H1 (cell line): ENCODE data around the gene ZSCAN21.

Source experiments
- ATF2 ChIP-seq: IDR thresholded peaks from 2 replicates; pipeline ENCODE4 v1.6.1; 2012; ENCODE audit warnings: low read length, inconsistent platforms
- CBX5 ChIP-seq: fragments of 300-800, 300-1000 bp; sonication (generic); IDR thresholded peaks from 2 replicates; pipeline ENCODE4 v1.7.1; 2016; ENCODE audit warnings: antibody characterized with exemption, low read length, low read depth
- CHD2 ChIP-seq: IDR thresholded peaks from 2 replicates; pipeline ENCODE4 v1.6.1; 2012; ENCODE audit warnings: low read length, improper control_type of control experiment
- EZH2 ChIP-seq: fragments of 200-600 bp; sonication (generic); IDR thresholded peaks from 2 replicates; pipeline ENCODE4 v1.7.1; 2012; ENCODE audit warnings: low read depth, mild to moderate bottlenecking, moderate library complexity, low read length, inconsistent platforms; ENCODE audit not compliant: severe bottlenecking
- KDM5A ChIP-seq: fragments of 200-600 bp; IDR thresholded peaks from 2 replicates; pipeline ENCODE4 v1.7.1; 2012; ENCODE audit warnings: mild to moderate bottlenecking, low read length, inconsistent platforms, mixed read lengths
- NRF1 ChIP-seq: IDR thresholded peaks from 2 replicates; pipeline ENCODE4 v1.6.1; 2011; ENCODE audit warnings: mild to moderate bottlenecking, low read depth, low read length, improper control_type of control experiment
- POLR2A ChIP-seq, 2 experiments: IDR thresholded peaks; 1 replicate in 1 of 2; 2 replicates in 1 of 2; pipeline ENCODE4 v1.6.1; 2011; ENCODE audit warnings: low read depth in 2 of 2, low read length in 2 of 2, mild to moderate bottlenecking in 2 of 2; ENCODE audit errors: control extremely low read depth in 1 of 2
- RFX5 ChIP-seq: IDR thresholded peaks from 2 replicates; pipeline ENCODE4 v1.6.1; 2011; ENCODE audit warnings: low read depth, low read length, improper control_type of control experiment, borderline replicate concordance
- RNF2 ChIP-seq: fragments of 200-900, 300-1000 bp; sonication (generic); IDR thresholded peaks from 2 replicates; pipeline ENCODE4 v1.7.1; 2016; ENCODE audit warnings: borderline replicate concordance, low read depth, mild to moderate bottlenecking, antibody characterized with exemption, low read length; ENCODE audit not compliant: poor library complexity, severe bottlenecking; ENCODE audit errors: missing control alignments
- TAF1 ChIP-seq: IDR thresholded peaks from 2 replicates; pipeline ENCODE4 v1.6.1; 2011; ENCODE audit warnings: mild to moderate bottlenecking, low read depth, low read length
- TCF12 ChIP-seq: IDR thresholded peaks from 2 replicates; pipeline ENCODE4 v1.6.1; 2011; ENCODE audit warnings: low read depth, mild to moderate bottlenecking, low read length
- USF2 ChIP-seq: IDR thresholded peaks from 2 replicates; pipeline ENCODE4 v1.6.1; 2011; ENCODE audit warnings: low read length, improper control_type of control experiment
- YY1 ChIP-seq: IDR thresholded peaks from 2 replicates; pipeline ENCODE4 v1.6.1; 2011; ENCODE audit warnings: low read depth, mild to moderate bottlenecking, low read length
- TF ChIP-seq, protein P1 (sequence below), 3 experiments: IDR thresholded peaks; 1 replicate in 2 of 3; 2 replicates in 1 of 3; pipeline versions ENCODE4 v1.5.1 to v1.6.1; 2011; ENCODE audit warnings: low read length in 3 of 3, mild to moderate bottlenecking in 3 of 3, inconsistent platforms in 2 of 3, low read depth in 1 of 3, moderate library complexity in 1 of 3; ENCODE audit not compliant: insufficient read depth in 1 of 3; ENCODE audit errors: control extremely low read depth in 1 of 3

- TF ChIP-seq TAF1 (no peak), USF2 (no peak), YY1 (no peak), EZH2 (no peak), CBX5 (no peak), KDM5A (no peak), POLR2A (IDR thresholded peaks at IDR 0.05; ENCODE audit: control extremely low read depth in 1 of 2, low read depth in 2 of 2, low read length in 2 of 2) (no peak), ATF2 (no peak), CHD2 (no peak), RNF2 (no peak), NRF1 (no peak), RFX5 (no peak), TCF12 (no peak)
- TF ChIP-seq, protein P1, sequence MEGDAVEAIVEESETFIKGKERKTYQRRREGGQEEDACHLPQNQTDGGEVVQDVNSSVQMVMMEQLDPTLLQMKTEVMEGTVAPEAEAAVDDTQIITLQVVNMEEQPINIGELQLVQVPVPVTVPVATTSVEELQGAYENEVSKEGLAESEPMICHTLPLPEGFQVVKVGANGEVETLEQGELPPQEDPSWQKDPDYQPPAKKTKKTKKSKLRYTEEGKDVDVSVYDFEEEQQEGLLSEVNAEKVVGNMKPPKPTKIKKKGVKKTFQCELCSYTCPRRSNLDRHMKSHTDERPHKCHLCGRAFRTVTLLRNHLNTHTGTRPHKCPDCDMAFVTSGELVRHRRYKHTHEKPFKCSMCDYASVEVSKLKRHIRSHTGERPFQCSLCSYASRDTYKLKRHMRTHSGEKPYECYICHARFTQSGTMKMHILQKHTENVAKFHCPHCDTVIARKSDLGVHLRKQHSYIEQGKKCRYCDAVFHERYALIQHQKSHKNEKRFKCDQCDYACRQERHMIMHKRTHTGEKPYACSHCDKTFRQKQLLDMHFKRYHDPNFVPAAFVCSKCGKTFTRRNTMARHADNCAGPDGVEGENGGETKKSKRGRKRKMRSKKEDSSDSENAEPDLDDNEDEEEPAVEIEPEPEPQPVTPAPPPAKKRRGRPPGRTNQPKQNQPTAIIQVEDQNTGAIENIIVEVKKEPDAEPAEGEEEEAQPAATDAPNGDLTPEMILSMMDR (IDR thresholded peaks at IDR 0.05; ENCODE audit: control extremely low read depth in 1 of 3, insufficient read depth in 1 of 3, low read depth in 1 of 3, low read length in 3 of 3): no peak
Observed at GRCh38 chr7:100090527-100091410, 41.2 kb downstream of the ZSCAN21 start.
